Motor neuron (in vitro differentiated cells): ENCODE data around the gene NOXO1. TPM values are rescaled to one million over a fixed set of nuclear protein-coding genes. Genes with fewer than 3 reads are reported as not detected.

ENCODE experiments used
- ATAC-seq, 8 experiments: fragments of 200-7000 bp; cut with Tn5 transposase; replicated peaks in 6 of 8; 2 replicates each; pipeline ENCODE4 v1.8.0; 2021; ENCODE audit warnings: mild to moderate bottlenecking in 8 of 8, moderate library complexity in 8 of 8
- H3K27ac ChIP-seq, 2 donors: fragments of 250-450 bp; sonication (Bioruptor Pico); 2 replicates each; pipeline ENCODE4 v1.9.0; 2021; ENCODE audit warnings: antibody characterized with exemption in 2 of 2, mild to moderate bottlenecking in 2 of 2, moderate library complexity in 1 of 2
- H3K4me1 ChIP-seq, 2 donors: fragments of 250-450 bp; sonication (Bioruptor Pico); replicated peaks in 1 of 2; 2 replicates each; pipeline ENCODE4 v1.6.1; 2021; ENCODE audit warnings: antibody characterized with exemption in 2 of 2, mild to moderate bottlenecking in 2 of 2, moderate library complexity in 1 of 2
- H3K4me3 ChIP-seq, 5 donors: fragments of 250-450 bp; sonication (Bioruptor Pico); 2 replicates each; pipeline ENCODE4 v1.9.0; 2021; ENCODE audit warnings: antibody characterized with exemption in 5 of 5, mild to moderate bottlenecking in 5 of 5, moderate library complexity in 4 of 5
- WGBS, 10 experiments: fragments of 450-650 bp; shearing (Covaris generic); methylation state at CpG; one replicate each; pipeline ENCODE4 v1.0.0; 2022; 5-methylcytosine and 5-hydroxymethylcytosine counted together
- in situ Hi-C, 9 experiments: fragments of 400-800 bp; cut with MboI; loops; one replicate each; pipeline ENCODE4 v1.15.0; 2021; ENCODE audit warnings: low sequenced_read_pairs in 9 of 9, low pct_unique_long_range_greater_than_20kb in 2 of 9; ENCODE audit not compliant: unreplicated experiment in 9 of 9
- total RNA-seq, 8 experiments: library from RNA; unstranded; fragments of 300-600 nt; gene quantifications; 2 replicates each; pipeline versions ENCODE4 v1.2.3 to v1.2.4, GENCODE V29; 2022

Gene NOXO1
- total RNA-seq, 8 experiments from 2014 or later = 0.21 to 0.73 (median 0.26) TPM; not detected in 4

- Histone ChIP-seq H3K27ac (peak overlapping the region; percentile 94 to 98), H3K4me3 (peak overlapping the region; percentile 82 to 100 (median 98)), H3K4me1 (peaks cover 39 to 46% of the 10 kb centered on the region in 2 donors)
- in situ Hi-C loops = loop anchor here in 3 of 9 experiments (25.0 kb wide), 1 partner anchor 128 kb away; the partner anchor contains the start of genes PKD1 (in 3 of the 3) and RAB26 (in 3 of the 3)
- 0% methylated on average over 1 of the region's 55 CpGs; no CpG with 5 or more reads in 9 of the 10 experiments for WGBS, 10 experiments
- peak in 3 of 8 experiments; percentile 28 to 42 (median 37) for ATAC-seq
Observed at GRCh38 chr16:2009164-2009711, 28.0 kb upstream of the NOXO1 start.

DNA sequence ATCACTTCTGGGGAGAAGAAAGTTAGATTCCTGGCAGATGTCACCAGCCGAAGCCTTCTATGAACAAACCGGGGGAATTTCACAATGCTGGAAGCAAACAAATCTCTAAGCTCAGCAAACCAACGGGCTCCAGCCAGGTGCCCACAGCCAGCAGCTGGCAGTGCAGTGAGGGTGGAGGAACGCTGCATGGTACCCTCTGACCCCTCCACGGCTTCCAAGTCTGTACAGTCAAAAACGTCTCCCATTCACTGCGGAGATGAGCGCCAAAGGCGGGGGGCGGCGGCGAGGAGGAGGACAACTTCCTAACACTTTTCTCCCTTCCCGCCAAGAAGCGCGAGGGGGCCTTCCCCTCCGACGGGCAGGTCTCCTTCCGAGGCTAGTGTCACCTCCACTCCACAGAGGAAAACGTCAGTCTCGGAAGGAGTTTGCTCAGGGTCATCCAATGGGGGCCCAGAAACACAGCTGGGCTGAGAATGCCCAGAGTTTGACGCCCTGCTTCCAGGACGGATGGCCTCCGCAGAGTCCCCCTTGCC, 27.4 kb upstream of the NOXO1 start:
- Histone ChIP-seq H3K27ac (peak overlapping the region; percentile 94 to 98), H3K4me3 (peak overlapping the region; percentile 82 to 100 (median 98)), H3K4me1 (peaks cover 42 to 50% of the 10 kb centered on the region in 2 donors)
- 0 to 13% (median 0%) methylated on average over 1 to 7 of the region's 23 CpGs; no CpG with 5 or more reads in 3 of the 10 experiments for WGBS, 10 experiments
- ATAC-seq = peak in 1 of 8 experiments; percentile 1
- in situ Hi-C loops = loop anchor here in 3 of 9 experiments (25.0 kb wide), 1 partner anchor 129 kb away; the partner anchor contains the start of genes PKD1 (in 3 of the 3) and RAB26 (in 3 of the 3)

- Histone ChIP-seq H3K4me3 (peak overlapping the region; percentile 82 to 100 (median 98)), H3K27ac (peak overlapping the region in 1 of 2 donors; percentile 98), H3K4me1 (peaks cover 46 to 56% of the 10 kb centered on the region in 2 donors)
- ATAC-seq = peak in 3 of 8 experiments; percentile 12 to 44 (median 17)
- WGBS, 10 experiments = 0 to 76% (median 23%) methylated on average over 1 to 7 of the region's 15 CpGs; no CpG with 5 or more reads in 5 of the 10 experiments
- in situ Hi-C loops = loop anchor here in 3 of 9 experiments (25.0 kb wide), 1 partner anchor 129 kb away; the partner anchor contains the start of genes PKD1 (in 3 of the 3) and RAB26 (in 3 of the 3)
Observed at GRCh38 chr16:2008009-2008526, 26.8 kb upstream of the NOXO1 start.

GRCh38 chr16:2007081-2007836, 26.0 kb upstream of the NOXO1 start:
- in situ Hi-C loops = loop anchor here in 3 of 9 experiments (25.0 kb wide), 1 partner anchor 130 kb away; the partner anchor contains the start of genes PKD1 (in 3 of the 3) and RAB26 (in 3 of the 3)
- Histone ChIP-seq H3K27ac (no peak overlapping the region), H3K4me1 (peaks cover 46 to 56% of the 10 kb centered on the region in 2 donors), H3K4me3 (peak overlapping the region in 3 of 5 donors; percentile 92 to 100 (median 99))
- 50 to 90% (median 82%) methylated on average over 2 to 6 of the region's 16 CpGs; no CpG with 5 or more reads in 6 of the 10 experiments for WGBS, 10 experiments
- no peak for ATAC-seq

DNA sequence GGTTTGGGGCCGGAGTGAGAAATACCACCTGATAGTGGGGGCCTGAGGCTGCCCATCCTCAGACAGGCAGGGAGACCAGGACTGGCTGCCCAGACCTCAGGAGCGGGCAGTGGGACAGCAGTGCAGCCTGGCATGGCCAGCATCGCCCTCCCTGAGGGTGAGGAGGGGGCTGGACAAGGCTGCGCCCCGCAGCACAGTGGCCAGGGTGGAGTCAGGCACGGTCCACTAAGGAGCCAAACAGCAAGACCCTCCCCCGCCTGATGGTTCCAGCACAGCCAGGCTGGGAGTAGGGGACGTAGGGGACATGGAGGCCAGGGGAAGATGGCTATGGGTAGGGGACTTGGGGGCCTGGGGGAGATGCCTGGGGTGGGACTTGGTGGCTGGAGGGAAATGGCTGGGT, 25.0 kb upstream of the NOXO1 start:
- WGBS, 10 experiments = 60 to 100% (median 100%) methylated on average over 1 to 2 of the region's 8 CpGs; no CpG with 5 or more reads in 7 of the 10 experiments
- ATAC-seq = no peak
- Histone ChIP-seq H3K27ac (no peak overlapping the region), H3K4me1 (peaks cover 46 to 56% of the 10 kb centered on the region in 2 donors), H3K4me3 (peak overlapping the region in 1 of 5 donors; percentile 100)
- in situ Hi-C loops = loop anchor here in 3 of 9 experiments (25.0 kb wide), 1 partner anchor 131 kb away; the partner anchor contains the start of genes PKD1 (in 3 of the 3) and RAB26 (in 3 of the 3)

- peak overlapping the region in 1 of 2 donors; percentile 96 for H3K27ac ChIP-seq
- in situ Hi-C loops = loop anchor here in 3 of 9 experiments (25.0 kb wide), 1 partner anchor 132 kb away; the partner anchor contains the start of genes PKD1 (in 3 of the 3) and RAB26 (in 3 of the 3)
- peaks cover 44 to 54% of the 10 kb centered on the region in 2 donors for H3K4me1 ChIP-seq
- 0 to 100% (median 87%) methylated on average over 1 to 3 of the region's 21 CpGs; no CpG with 5 or more reads in 6 of the 10 experiments for WGBS, 10 experiments
- no peak for ATAC-seq
- peak overlapping the region in 1 of 5 donors; percentile 100 for H3K4me3 ChIP-seq
Observed at GRCh38 chr16:2005646-2006045, 24.4 kb upstream of the NOXO1 start.

DNA sequence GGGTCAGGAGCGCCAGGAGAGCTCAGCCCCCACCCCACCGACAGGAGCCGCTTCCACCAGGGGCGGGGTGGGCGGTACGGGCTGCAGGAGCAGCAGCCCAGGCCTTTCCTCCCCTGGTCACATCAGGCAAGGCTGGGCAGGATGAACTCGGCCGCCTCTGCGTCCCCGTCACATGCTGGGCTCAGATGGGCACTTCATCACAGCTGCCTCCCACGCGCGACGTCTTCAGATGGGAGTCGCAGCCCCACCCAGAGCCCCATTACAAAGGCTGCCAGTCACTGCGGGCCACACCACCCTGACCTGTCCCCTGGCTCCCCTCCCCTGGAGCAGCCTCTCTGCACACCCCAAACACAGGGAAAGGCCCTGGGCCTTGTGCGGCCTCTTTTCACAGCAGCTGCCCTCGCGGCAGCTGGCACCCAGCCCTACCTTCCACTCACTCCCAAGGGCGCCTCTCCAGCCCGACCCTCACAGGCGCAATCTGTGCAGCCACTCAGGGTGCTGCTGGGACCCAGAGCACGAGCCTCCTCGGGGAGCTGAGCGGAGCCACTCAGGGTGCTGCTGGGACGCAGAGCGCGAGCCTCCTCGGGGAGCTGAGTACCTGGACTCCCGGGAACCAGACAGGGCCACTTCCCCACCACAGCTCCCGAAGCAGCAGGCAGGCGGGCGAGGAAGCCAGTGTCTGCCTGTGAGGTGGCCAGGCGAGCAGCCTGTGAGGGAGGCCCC, 23.7 kb upstream of the NOXO1 start:
- peaks cover 37 to 47% of the 10 kb centered on the region in 2 donors for H3K4me1 ChIP-seq

GRCh38 chr16:2003827-2004641, 22.8 kb upstream of the NOXO1 start:
- H3K4me3 ChIP-seq = peak overlapping the region in 4 of 5 donors; percentile 5 to 27 (median 16)

More for the DNA sequence above, 23.7 kb upstream of the NOXO1 start:
- 33 to 90% (median 68%) methylated on average over 2 to 7 of the region's 34 CpGs; no CpG with 5 or more reads in 5 of the 10 experiments for WGBS, 10 experiments
- peak in 5 of 8 experiments; percentile 7 to 47 (median 42) for ATAC-seq
- H3K27ac ChIP-seq = peak overlapping the region; percentile 96
- in situ Hi-C loops = loop anchor here in 3 of 9 experiments (25.0 kb wide), 1 partner anchor 132 kb away; the partner anchor contains the start of genes PKD1 (in 3 of the 3) and RAB26 (in 3 of the 3)
- peak overlapping the region in 2 of 5 donors; percentile 6 to 27 for H3K4me3 ChIP-seq

DNA sequence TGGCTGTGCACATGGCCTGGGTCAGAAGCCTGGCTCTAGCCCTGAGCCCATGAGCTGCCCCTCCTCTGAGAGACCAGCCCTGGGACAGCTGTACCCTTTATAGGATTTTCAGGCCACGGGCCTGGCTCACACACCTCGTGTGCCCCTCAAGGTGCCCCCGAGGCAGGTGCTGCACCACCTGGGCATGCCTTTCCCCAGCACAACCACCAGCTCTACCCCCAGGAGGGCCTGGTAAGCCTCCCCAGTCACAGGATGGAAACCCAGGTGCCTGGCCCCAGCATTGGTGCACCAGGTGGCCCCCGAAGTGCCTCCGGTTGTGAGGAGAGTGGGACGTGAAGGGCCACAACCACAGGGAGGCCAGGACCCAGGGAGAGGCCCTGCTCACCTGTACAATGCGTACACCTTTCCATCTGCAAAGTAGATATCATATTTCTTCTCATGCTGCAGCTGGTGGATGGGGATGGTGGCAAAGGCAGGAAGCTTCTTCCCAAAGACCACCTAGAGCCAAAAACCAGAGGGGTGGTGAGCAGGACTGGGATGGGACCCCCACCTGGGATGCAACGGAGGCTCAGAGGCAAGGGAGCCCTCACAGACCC, 22.1 kb upstream of the NOXO1 start:
- Histone ChIP-seq H3K4me1 (peaks cover 34 to 45% of the 10 kb centered on the region in 2 donors), H3K4me3 (peak overlapping the region in 3 of 5 donors; percentile 9 to 27 (median 22)), H3K27ac (peak overlapping the region; percentile 96)
- in situ Hi-C loops = loop anchor here in 3 of 9 experiments (25.0 kb wide), 1 partner anchor 134 kb away; the partner anchor contains the start of genes PKD1 (in 3 of the 3) and RAB26 (in 3 of the 3)
- 0 to 100% (median 77%) methylated on average over 1 to 4 of the region's 8 CpGs; no CpG with 5 or more reads in 6 of the 10 experiments for WGBS, 10 experiments
- ATAC-seq = no peak

More at GRCh38 chr16:2003827-2004641, 22.8 kb upstream of the NOXO1 start:
- peak; percentile 57 to 87 (median 80) for ATAC-seq
- in situ Hi-C loops = loop anchor here in 3 of 9 experiments (25.0 kb wide), 1 partner anchor 133 kb away; the partner anchor contains the start of genes PKD1 (in 3 of the 3) and RAB26 (in 3 of the 3)
- peak overlapping the region; percentile 96 for H3K27ac ChIP-seq
- WGBS, 10 experiments = 0 to 75% (median 17%) methylated on average over 1 to 5 of the region's 36 CpGs; no CpG with 5 or more reads in 5 of the 10 experiments
- peaks cover 37 to 47% of the 10 kb centered on the region in 2 donors for H3K4me1 ChIP-seq
